ENCODE results near the gene NFATC2. TPM values are rescaled to one million over a fixed set of nuclear protein-coding genes. Genes with fewer than 3 reads are reported as not detected.
A peak's percentile ranks its signal among the peaks of the same experiment; 100 is the strongest.

Gene NFATC2
- 1 to 10 TPM; 5.8 to 7.3 TPM for total RNA-seq

GRCh38 chr20:51542571-51543421, at the start of gene NFATC2:
TSS of gene NFATC2 (minus strand) at chr20:51542719. CDS start at chr20:51542499, 220 bp downstream.
- intact Hi-C loops (cut with DNase I), result no loop called here
- peak within 1 kb of the TSS; percentile 65 for H3K4me3 ChIP-seq
- H3K9ac ChIP-seq (ENCODE audit: low read depth in 2 of 2, low read length in 2 of 2), result peak within 1 kb of the TSS; percentile 63 to 68

DNA sequence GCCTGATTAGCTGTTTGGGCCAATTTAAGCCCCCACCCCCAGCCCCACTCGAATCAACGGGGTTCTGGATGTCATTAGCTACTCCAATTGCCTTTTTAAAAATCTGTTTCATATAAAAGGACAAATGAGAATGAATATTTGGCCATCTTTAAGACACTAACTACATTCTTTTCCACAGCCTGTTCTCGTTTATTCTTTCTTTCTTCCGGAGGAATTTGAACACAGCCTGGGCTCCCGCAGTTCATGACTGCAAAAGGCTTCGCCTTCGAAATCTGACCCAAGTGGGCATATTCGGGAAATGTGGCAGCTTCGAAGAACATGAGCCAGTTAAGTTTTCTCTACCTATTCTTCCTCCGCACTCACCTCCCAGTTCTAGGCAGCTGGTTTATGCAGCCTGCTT, 49.4 kb upstream of the NFATC2 start:
- Histone ChIP-seq H3K9me3 (no peaks in the 10 kb centered on the region), H3K4me1 (no peaks in the 10 kb centered on the region), H3K27me3 (no peaks in the 10 kb centered on the region), H3K4me3 (no peak overlapping the region), H3K36me3 (no peaks in the 10 kb centered on the region), H3K9ac (ENCODE audit: low read depth in 2 of 2, low read length in 2 of 2) (no peak overlapping the region), H3K27ac (no peak overlapping the region)
- TF ChIP-seq CTCF (IDR thresholded peaks at IDR 0.05), result no peak
- no peak for DNase-seq
- intact Hi-C loops (cut with DNase I), result loop anchor here (10.0 kb wide), 1 partner anchor 607 kb away; no protein-coding TSS in a partner anchor

More at GRCh38 chr20:51542571-51543421, at the start of gene NFATC2:
- H3K36me3 ChIP-seq, result no peaks in the 10 kb centered on the region
- H3K27ac ChIP-seq, result peak within 1 kb of the TSS; percentile 74
- H3K27me3 ChIP-seq, result no peaks in the 10 kb centered on the region
- no peaks in the 10 kb centered on the region for H3K9me3 ChIP-seq
- peak; percentile 60 for DNase-seq
- peaks cover 7% of the 10 kb centered on the region for H3K4me1 ChIP-seq
- no peak for TF ChIP-seq CTCF (IDR thresholded peaks at IDR 0.05)

GRCh38 chr20:51588762-51589161, 46.2 kb upstream of the NFATC2 start:
- H3K27ac ChIP-seq, result no peak overlapping the region
- intact Hi-C loops (cut with DNase I), result no loop called here
- no peak for TF ChIP-seq CTCF (IDR thresholded peaks at IDR 0.05)
- H3K9ac ChIP-seq (ENCODE audit: low read depth in 2 of 2, low read length in 2 of 2), result no peak overlapping the region
- no peaks in the 10 kb centered on the region for H3K36me3 ChIP-seq
- no peaks in the 10 kb centered on the region for H3K9me3 ChIP-seq
- H3K4me3 ChIP-seq, result no peak overlapping the region
- DNase-seq, result no peak
- H3K4me1 ChIP-seq, result no peaks in the 10 kb centered on the region
- H3K27me3 ChIP-seq, result no peaks in the 10 kb centered on the region

- DNase-seq, result no peak
- TF ChIP-seq CTCF (IDR thresholded peaks at IDR 0.05), result no peak
- no peaks in the 10 kb centered on the region for H3K36me3 ChIP-seq
- no peak overlapping the region for H3K9ac ChIP-seq (ENCODE audit: low read depth in 2 of 2, low read length in 2 of 2)
- no peaks in the 10 kb centered on the region for H3K4me1 ChIP-seq
- H3K27ac ChIP-seq, result no peak overlapping the region
- intact Hi-C loops (cut with DNase I), result no loop called here
- no peaks in the 10 kb centered on the region for H3K27me3 ChIP-seq
- H3K4me3 ChIP-seq, result no peak overlapping the region
- H3K9me3 ChIP-seq, result no peaks in the 10 kb centered on the region
Measured at GRCh38 chr20:51587145-51587544, 44.6 kb upstream of the NFATC2 start.

DNA sequence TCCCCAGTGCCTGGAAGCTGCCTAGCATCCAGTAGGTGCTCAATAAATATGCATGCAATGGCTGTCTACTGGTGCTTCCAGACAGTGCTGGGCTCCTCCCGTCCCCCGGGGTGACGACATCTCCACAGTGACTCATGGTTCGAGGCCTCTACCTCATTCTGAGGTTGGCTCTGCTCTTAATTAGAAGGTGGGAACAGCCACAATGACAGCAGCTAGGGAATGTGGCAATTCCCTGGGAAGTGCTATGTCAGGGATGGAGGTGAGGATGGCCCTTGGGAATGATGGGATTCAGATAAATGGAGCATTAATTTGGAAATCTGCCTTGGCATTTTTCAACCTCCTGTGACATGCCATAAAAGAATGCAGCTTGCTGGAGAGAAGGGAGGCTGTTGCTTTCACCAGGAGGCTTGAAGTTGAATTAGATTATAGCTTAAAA, 43.5 kb upstream of the NFATC2 start:
- Histone ChIP-seq H3K27me3 (no peaks in the 10 kb centered on the region), H3K9ac (ENCODE audit: low read depth in 2 of 2, low read length in 2 of 2) (no peak overlapping the region), H3K4me3 (no peak overlapping the region), H3K9me3 (no peaks in the 10 kb centered on the region), H3K27ac (no peak overlapping the region), H3K36me3 (no peaks in the 10 kb centered on the region), H3K4me1 (no peaks in the 10 kb centered on the region)
- intact Hi-C loops (cut with DNase I), result no loop called here
- no peak for DNase-seq
- no peak for TF ChIP-seq CTCF (IDR thresholded peaks at IDR 0.05)
